ENCODE data around the gene EN2.

EN2 gene

DNA sequence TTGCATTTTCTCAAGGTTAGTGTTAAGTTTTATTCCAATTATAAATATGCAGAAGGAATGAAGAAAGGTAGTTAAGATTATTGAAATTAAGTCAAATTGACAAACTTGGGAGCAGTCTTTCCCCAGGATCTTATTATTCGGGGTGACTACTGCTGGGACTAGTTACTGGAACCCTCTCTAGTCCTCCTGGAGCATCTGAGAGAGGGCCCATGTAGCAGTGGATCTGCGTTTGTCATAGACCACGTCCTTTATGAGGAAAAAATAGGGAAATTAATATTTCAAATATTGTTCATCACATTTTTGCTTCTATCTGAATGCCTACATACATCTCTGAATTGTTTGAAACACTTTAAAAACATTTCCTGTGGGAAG, 47.5 kb downstream of the EN2 start:
- no peaks in the 10 kb centered on the region for H3K79me2 ChIP-seq (ENCODE audit: insufficient read depth, low read depth)
- H3K9ac ChIP-seq: no peak overlapping the region
- H3K4me3 ChIP-seq (IDR thresholded peaks at IDR 0.05; ENCODE audit: insufficient read depth, low read depth, low read length): no peak overlapping the region
- H3K4me1 ChIP-seq (ENCODE audit: low read depth, poor library complexity, severe bottlenecking): no peaks in the 10 kb centered on the region
- no peak overlapping the region for H3K4me2 ChIP-seq
- no peaks in the 10 kb centered on the region for H3K36me3 ChIP-seq (ENCODE audit: insufficient read depth)
- H3K27ac ChIP-seq: no peak overlapping the region
- TF ChIP-seq, protein P1, sequence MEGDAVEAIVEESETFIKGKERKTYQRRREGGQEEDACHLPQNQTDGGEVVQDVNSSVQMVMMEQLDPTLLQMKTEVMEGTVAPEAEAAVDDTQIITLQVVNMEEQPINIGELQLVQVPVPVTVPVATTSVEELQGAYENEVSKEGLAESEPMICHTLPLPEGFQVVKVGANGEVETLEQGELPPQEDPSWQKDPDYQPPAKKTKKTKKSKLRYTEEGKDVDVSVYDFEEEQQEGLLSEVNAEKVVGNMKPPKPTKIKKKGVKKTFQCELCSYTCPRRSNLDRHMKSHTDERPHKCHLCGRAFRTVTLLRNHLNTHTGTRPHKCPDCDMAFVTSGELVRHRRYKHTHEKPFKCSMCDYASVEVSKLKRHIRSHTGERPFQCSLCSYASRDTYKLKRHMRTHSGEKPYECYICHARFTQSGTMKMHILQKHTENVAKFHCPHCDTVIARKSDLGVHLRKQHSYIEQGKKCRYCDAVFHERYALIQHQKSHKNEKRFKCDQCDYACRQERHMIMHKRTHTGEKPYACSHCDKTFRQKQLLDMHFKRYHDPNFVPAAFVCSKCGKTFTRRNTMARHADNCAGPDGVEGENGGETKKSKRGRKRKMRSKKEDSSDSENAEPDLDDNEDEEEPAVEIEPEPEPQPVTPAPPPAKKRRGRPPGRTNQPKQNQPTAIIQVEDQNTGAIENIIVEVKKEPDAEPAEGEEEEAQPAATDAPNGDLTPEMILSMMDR (conservative IDR thresholded peaks at IDR 0.05; ENCODE audit: low read depth, low read length): no peak
- H3K27me3 ChIP-seq (ENCODE audit: insufficient read depth, low read depth): no peaks in the 10 kb centered on the region
- H2AFZ ChIP-seq (ENCODE audit: low read depth): no peak overlapping the region
- H4K20me1 ChIP-seq (ENCODE audit: insufficient read depth): no peaks in the 10 kb centered on the region

DNA sequence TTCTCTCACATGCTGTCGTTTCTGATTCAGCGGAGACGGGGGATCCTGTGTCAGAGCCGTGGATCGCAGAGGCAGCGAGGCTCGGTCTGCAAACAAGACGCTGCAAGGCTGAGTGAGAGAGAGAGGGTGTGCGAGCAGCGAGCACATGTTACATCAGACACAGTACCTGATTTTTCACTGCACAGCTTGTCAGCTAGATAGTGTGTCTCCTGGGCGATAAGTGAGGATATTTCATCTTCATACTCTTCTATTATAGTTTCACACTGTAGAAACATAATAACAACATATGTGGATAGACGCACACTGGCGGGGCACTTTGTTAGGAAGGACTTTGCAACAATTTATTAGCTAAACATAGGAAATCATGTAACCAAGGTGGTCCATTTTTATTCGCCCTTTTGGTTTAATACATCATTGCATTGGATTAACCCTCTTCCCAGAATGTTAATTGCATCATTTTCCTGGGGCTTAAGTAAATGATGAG, 49.0 kb downstream of the EN2 start:
- H3K27ac ChIP-seq: no peak overlapping the region
- H2AFZ ChIP-seq (ENCODE audit: low read depth): no peak overlapping the region
- H3K4me1 ChIP-seq (ENCODE audit: low read depth, poor library complexity, severe bottlenecking): no peaks in the 10 kb centered on the region
- no peaks in the 10 kb centered on the region for H4K20me1 ChIP-seq (ENCODE audit: insufficient read depth)
- TF ChIP-seq, protein P1 (conservative IDR thresholded peaks at IDR 0.05; ENCODE audit: low read depth, low read length): no peak
- no peak overlapping the region for H3K9ac ChIP-seq
- H3K4me2 ChIP-seq: no peak overlapping the region
- H3K79me2 ChIP-seq (ENCODE audit: insufficient read depth, low read depth): no peaks in the 10 kb centered on the region
- no peaks in the 10 kb centered on the region for H3K36me3 ChIP-seq (ENCODE audit: insufficient read depth)
- no peak overlapping the region for H3K4me3 ChIP-seq (IDR thresholded peaks at IDR 0.05; ENCODE audit: insufficient read depth, low read depth, low read length)
- no peaks in the 10 kb centered on the region for H3K27me3 ChIP-seq (ENCODE audit: insufficient read depth, low read depth)

DNA sequence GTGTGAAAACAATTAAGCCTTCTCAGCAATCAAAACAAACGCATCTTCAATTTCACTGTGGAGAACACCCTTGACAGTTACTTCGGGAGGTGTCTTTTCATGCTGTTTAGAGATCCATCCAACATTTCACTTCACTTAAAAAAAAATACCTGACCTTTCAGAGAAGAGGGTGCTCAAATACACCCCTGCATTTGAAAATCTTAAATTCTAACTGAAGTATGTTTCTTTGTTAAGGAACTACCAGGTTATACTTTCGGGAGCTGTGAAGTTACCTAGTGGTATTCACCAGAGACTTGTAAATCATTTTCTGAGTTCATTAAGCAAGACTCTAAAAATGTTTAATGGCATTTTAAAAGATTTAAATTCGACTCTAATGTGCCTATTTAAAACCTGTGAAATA, 49.6 kb downstream of the EN2 start:
- TF ChIP-seq, protein P1 (conservative IDR thresholded peaks at IDR 0.05; ENCODE audit: low read depth, low read length): no peak
- Histone ChIP-seq H3K4me1 (ENCODE audit: low read depth, poor library complexity, severe bottlenecking) (no peaks in the 10 kb centered on the region), H3K27me3 (ENCODE audit: insufficient read depth, low read depth) (no peaks in the 10 kb centered on the region), H4K20me1 (ENCODE audit: insufficient read depth) (no peaks in the 10 kb centered on the region), H3K36me3 (ENCODE audit: insufficient read depth) (no peaks in the 10 kb centered on the region), H3K4me3 (IDR thresholded peaks at IDR 0.05; ENCODE audit: insufficient read depth, low read depth, low read length) (no peak overlapping the region), H3K27ac (no peak overlapping the region), H3K4me2 (no peak overlapping the region), H2AFZ (ENCODE audit: low read depth) (no peak overlapping the region), H3K79me2 (ENCODE audit: insufficient read depth, low read depth) (no peaks in the 10 kb centered on the region), H3K9ac (no peak overlapping the region)

- Histone ChIP-seq H4K20me1 (ENCODE audit: insufficient read depth) (no peaks in the 10 kb centered on the region), H3K4me2 (no peak overlapping the region), H2AFZ (ENCODE audit: low read depth) (no peak overlapping the region), H3K79me2 (ENCODE audit: insufficient read depth, low read depth) (no peaks in the 10 kb centered on the region), H3K4me1 (ENCODE audit: low read depth, poor library complexity, severe bottlenecking) (no peaks in the 10 kb centered on the region), H3K4me3 (IDR thresholded peaks at IDR 0.05; ENCODE audit: insufficient read depth, low read depth, low read length) (no peak overlapping the region), H3K27me3 (ENCODE audit: insufficient read depth, low read depth) (no peaks in the 10 kb centered on the region), H3K9ac (no peak overlapping the region), H3K27ac (no peak overlapping the region), H3K36me3 (ENCODE audit: insufficient read depth) (no peaks in the 10 kb centered on the region)
- TF ChIP-seq, protein P1 (conservative IDR thresholded peaks at IDR 0.05; ENCODE audit: low read depth, low read length): no peak
Observed at GRCh38 chr7:155508376-155509358, 50.7 kb downstream of the EN2 start.

Measured in KMS-11 (cell line).